HepG2 (cell line): ENCODE results near the gene ELF1. TPM values are rescaled to one million over a fixed set of nuclear protein-coding genes. Genes with fewer than 3 reads are reported as not detected.

Experiments
- ATAC-seq: fragments of 200-7000 bp; cut with Tn5 transposase; 3 replicates; pipeline ENCODE4 v1.9.1; 2020; ENCODE audit warnings: mild to moderate bottlenecking, moderate library complexity
- BruUV-seq: library from RNA; stranded (reverse); fragments of 400-500 nt; replicated peaks from 2 replicates; lab custom pipeline; 2021; lab: Mats Ljungman, UMichigan
- CTCF ChIA-PET: fragments of 300-600 bp; formaldehyde crosslinking; extraction: SDS; loops from one replicate; lab custom pipeline; 2021; ENCODE audit warnings: low total read pairs, inconsistent platforms, low intra/inter-chr PET ratio; lab: Yijun Ruan, JAX
- POLR2A ChIA-PET: fragments of 350-600 bp; sonication (Branson Sonifier 250); formaldehyde crosslinking; loops from one replicate; lab custom pipeline; 2020; ENCODE audit warnings: antibody characterized with exemption, inconsistent platforms; lab: Yijun Ruan, JAX
- DNase-seq: peaks from one replicate; pipeline ENCODE4 v3.0.0-alpha.2; 2015; ENCODE audit warnings: low spot score
- FAIRE-seq: peaks from 3 replicates; lab custom pipeline; 2011; peaks lifted over from hg19 to GRCh38; lab: Jason Lieb, UNC
- H2AFZ ChIP-seq: one replicate; pipeline ENCODE4 v1.6.1; 2011; ENCODE audit warnings: low read length, inconsistent platforms
- H3K27ac ChIP-seq: fragments of 300-600 bp; 3 replicates; pipeline ENCODE4 v1.8.0; 2011; ENCODE audit warnings: mixed run types, mild to moderate bottlenecking, mixed read lengths, low read length, inconsistent platforms; ENCODE audit not compliant: insufficient read depth; ENCODE audit errors: extremely low read length
- H3K27me3 ChIP-seq, 2 experiments: fragments of 200-600 bp in 1 of 2; 2 replicates in 1 of 2; 3 replicates in 1 of 2; pipeline versions ENCODE4 v1.6.0 to v1.8.0; 2011; ENCODE audit warnings: low read length in 2 of 2, mild to moderate bottlenecking in 2 of 2, moderate library complexity in 2 of 2, inconsistent platforms in 1 of 2; ENCODE audit not compliant: insufficient read depth in 2 of 2, control insufficient read depth in 1 of 2
- H3K36me3 ChIP-seq, 2 experiments: fragments of 200-600 bp in 1 of 2; replicated peaks in 1 of 2; 2 replicates in 1 of 2; 3 replicates in 1 of 2; pipeline versions ENCODE4 v1.5.1 to v1.8.0; 2011; ENCODE audit warnings: low read length in 2 of 2, inconsistent platforms in 1 of 2; ENCODE audit not compliant: insufficient read depth in 2 of 2, control insufficient read depth in 1 of 2
- H3K4me1 ChIP-seq: 2 replicates; pipeline ENCODE4 v1.5.1; 2012; ENCODE audit warnings: low read length, inconsistent platforms; ENCODE audit not compliant: insufficient read depth
- H3K4me2 ChIP-seq: 2 replicates; pipeline ENCODE4 v1.6.0; 2011; ENCODE audit warnings: low read depth, low read length, inconsistent platforms
- H3K4me3 ChIP-seq, 3 experiments: fragments of 200-600 bp in 1 of 3; sonication (generic), shearing (Covaris generic) in 1 of 3; replicated peaks in 1 of 3; 2 replicates each; pipeline ENCODE4 v1.5.1; 2011 to 2016; ENCODE audit warnings: low read length in 3 of 3, inconsistent platforms in 2 of 3, low read depth in 2 of 3, mild to moderate bottlenecking in 2 of 3, control low read depth in 1 of 3, mixed read lengths in 1 of 3; ENCODE audit not compliant: insufficient read depth in 1 of 3
- H3K79me2 ChIP-seq: one replicate; pipeline ENCODE4 v1.6.1; 2011; ENCODE audit warnings: low read length, inconsistent platforms; ENCODE audit not compliant: insufficient read depth
- H3K9ac ChIP-seq: 2 replicates; pipeline ENCODE4 v1.6.0; 2011; ENCODE audit warnings: mild to moderate bottlenecking, low read depth, low read length, inconsistent platforms; ENCODE audit not compliant: insufficient read depth
- H3K9me3 ChIP-seq: 2 replicates; pipeline ENCODE4 v1.5.1; 2012; ENCODE audit warnings: mild to moderate bottlenecking, low read length
- H4K20me1 ChIP-seq: 2 replicates; pipeline ENCODE4 v1.6.0; 2011; ENCODE audit warnings: inconsistent platforms, mild to moderate bottlenecking, low read length, moderate library complexity; ENCODE audit not compliant: insufficient read depth
- BRD4 ChIP-seq: sonication (generic); formaldehyde crosslinking; IDR thresholded peaks from 2 replicates; pipeline ENCODE4 v1.4.0; 2020; ENCODE audit warnings: missing genetic modification reagents
- ELF4 ChIP-seq: sonication (generic); formaldehyde crosslinking; IDR thresholded peaks from 2 replicates; pipeline ENCODE4 v1.5.0; 2020; ENCODE audit warnings: missing genetic modification reagents, mild to moderate bottlenecking, moderate library complexity, borderline replicate concordance
- HDAC2 ChIP-seq: sonication (generic); formaldehyde crosslinking; IDR thresholded peaks from 2 replicates; pipeline ENCODE4 v1.4.0; 2020; ENCODE audit warnings: missing genetic modification reagents
- IRF2 ChIP-seq: IDR thresholded peaks from 2 replicates; pipeline ENCODE4 v1.6.1; 2018; ENCODE audit warnings: missing genetic modification reagents, missing compliant biosample characterization
- ISX ChIP-seq: sonication (generic); formaldehyde crosslinking; conservative IDR thresholded peaks from 2 replicates; pipeline ENCODE4 v1.5.0; 2020; ENCODE audit warnings: missing genetic modification reagents
- MEIS1 ChIP-seq: sonication (generic); formaldehyde crosslinking; IDR thresholded peaks from 2 replicates; pipeline ENCODE4 v1.9.0; 2021; ENCODE audit warnings: mild to moderate bottlenecking, missing genetic modification reagents, moderate library complexity, borderline replicate concordance
- RAD21 ChIP-seq: fragments of 450-650 bp; formaldehyde crosslinking; IDR thresholded peaks from 2 replicates; pipeline ENCODE4 v1.5.0; 2020; ENCODE audit warnings: mild to moderate bottlenecking
- SALL1 ChIP-seq: sonication (generic); formaldehyde crosslinking; IDR thresholded peaks from 2 replicates; pipeline ENCODE4 v1.8.0; 2022; ENCODE audit warnings: mild to moderate bottlenecking, missing genetic modification reagents
- U2AF1 ChIP-seq: fragments of 200-400 bp; formaldehyde crosslinking; optimal IDR thresholded peaks from 2 replicates; pipeline ENCODE3; 2017; ENCODE audit warnings: mild to moderate bottlenecking, low read depth, low read length
- ZBTB1 ChIP-seq: sonication (generic); formaldehyde crosslinking; IDR thresholded peaks from 2 replicates; pipeline ENCODE4 v1.4.0; 2020; ENCODE audit warnings: missing genetic modification reagents, borderline replicate concordance
- ZFP36 ChIP-seq: fragments of 150-350 bp; IDR thresholded peaks from 2 replicates; pipeline ENCODE4 v1.6.1; 2018; ENCODE audit warnings: borderline replicate concordance, low read length, low read depth; ENCODE audit not compliant: partially characterized antibody
- ZNF367 ChIP-seq: sonication (generic); formaldehyde crosslinking; IDR thresholded peaks from 2 replicates; pipeline ENCODE4 v1.4.0; 2020; ENCODE audit warnings: missing genetic modification reagents, borderline replicate concordance
- ZNF572 ChIP-seq: sonication (generic); formaldehyde crosslinking; IDR thresholded peaks from 2 replicates; pipeline ENCODE4 v1.5.1; 2020; ENCODE audit warnings: mild to moderate bottlenecking, missing genetic modification reagents
- WGBS: methylation state at CpG from one replicate; pipeline ENCODE4 v1.1.6; 2017; ENCODE audit warnings: low lambda C conversion rate; 5-methylcytosine and 5-hydroxymethylcytosine counted together
- in situ Hi-C: cut with HindIII; loops from 2 replicates; pipeline ENCODE4 v1.10.0; 2017; ENCODE audit warnings: low pct_unique_long_range_greater_than_20kb; ENCODE audit not compliant: extremely low pct_ligation_motif_present
- intact Hi-C: fragments of 100-400 bp; cut with micrococcal nuclease; formaldehyde crosslinking; loops from one replicate; pipeline ENCODE4 v1.10.0; 2022; ENCODE audit not compliant: unreplicated experiment
- polyA plus RNA-seq, 8 experiments: library from polyadenylated mRNA; depleted of rRNA in 3 of 8; stranded (reverse) in 7 of 8; unstranded in 1 of 8; fragments of >200 nt; fragmentation: Illumina TruSeq in 4 of 8; extraction: Trizol in 4 of 8; gene quantifications; 2 replicates each; pipeline versions ENCODE4 v1.2.1 to v1.2.3, GENCODE V29; 2011 to 2016; ENCODE audit warnings: low read depth in 4 of 8, missing spikeins in 1 of 8, mixed read lengths in 1 of 8; ENCODE audit not compliant: insufficient read depth in 1 of 8
- total RNA-seq, 5 experiments: library from RNA; depleted of rRNA; stranded (reverse); fragments of >200 nt; fragmentation: Illumina TruSeq; extraction: Trizol; gene quantifications; 2 replicates each; pipeline ENCODE4 v1.2.3, GENCODE V29; 2016; ENCODE audit warnings: low read depth in 1 of 5
- TF ChIP-seq, protein P1 (sequence below): sonication (generic); formaldehyde crosslinking; IDR thresholded peaks from 2 replicates; pipeline ENCODE4 v1.5.0; 2020; ENCODE audit warnings: mild to moderate bottlenecking, missing genetic modification reagents
- TF ChIP-seq, protein P2 (sequence below): sonication (generic); formaldehyde crosslinking; IDR thresholded peaks from 2 replicates; pipeline ENCODE4 v1.4.0; 2020; ENCODE audit warnings: missing genetic modification reagents
- TF ChIP-seq, protein P3 (sequence below): IDR thresholded peaks from 2 replicates; pipeline ENCODE4 v1.6.1; 2016

The ELF1 gene
- total and polyA plus RNA-seq, 2 of the 13 experiments (the other 11 are each of a cell fraction or from before 2014, with no cell fraction given): 24.6 to 71.5 TPM

DNA sequence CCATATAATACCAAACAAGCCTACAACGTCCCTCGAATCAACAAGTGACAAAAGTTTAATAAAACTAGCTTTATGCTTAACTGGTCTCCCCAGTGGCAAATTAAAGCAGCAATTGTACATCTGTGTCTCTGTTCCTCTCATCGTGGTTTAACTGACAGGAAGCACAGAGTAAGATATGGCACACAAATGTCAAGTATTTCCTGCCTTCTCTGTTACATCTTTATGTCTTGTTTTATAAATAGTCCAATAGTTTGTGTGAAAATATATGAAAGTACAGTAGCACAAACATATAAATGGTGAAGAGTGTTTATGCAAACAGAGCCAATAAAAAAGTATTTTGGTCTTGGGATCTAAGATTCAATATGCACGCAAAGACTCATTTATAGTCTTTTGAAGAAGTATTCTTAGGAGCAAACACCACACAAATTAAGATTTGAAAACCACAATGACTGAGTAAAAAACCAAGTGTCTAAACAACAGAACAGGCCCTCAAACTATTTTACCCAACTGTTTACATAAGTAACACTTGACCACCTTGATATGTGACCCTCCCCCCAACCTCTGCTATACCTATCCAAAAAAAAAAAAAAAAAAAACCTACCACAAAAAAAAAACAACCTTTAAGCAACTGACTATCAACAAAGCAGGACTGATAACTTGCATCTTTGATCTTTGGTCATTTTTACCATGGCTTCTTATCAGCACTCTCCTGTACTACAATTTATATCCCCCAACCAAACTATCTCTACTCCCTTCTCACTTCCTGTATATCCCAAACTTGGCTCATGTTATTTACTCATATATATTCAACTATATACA is 14.0 kb downstream of the ELF1 start (continued):
- TF ChIP-seq, protein P1, sequence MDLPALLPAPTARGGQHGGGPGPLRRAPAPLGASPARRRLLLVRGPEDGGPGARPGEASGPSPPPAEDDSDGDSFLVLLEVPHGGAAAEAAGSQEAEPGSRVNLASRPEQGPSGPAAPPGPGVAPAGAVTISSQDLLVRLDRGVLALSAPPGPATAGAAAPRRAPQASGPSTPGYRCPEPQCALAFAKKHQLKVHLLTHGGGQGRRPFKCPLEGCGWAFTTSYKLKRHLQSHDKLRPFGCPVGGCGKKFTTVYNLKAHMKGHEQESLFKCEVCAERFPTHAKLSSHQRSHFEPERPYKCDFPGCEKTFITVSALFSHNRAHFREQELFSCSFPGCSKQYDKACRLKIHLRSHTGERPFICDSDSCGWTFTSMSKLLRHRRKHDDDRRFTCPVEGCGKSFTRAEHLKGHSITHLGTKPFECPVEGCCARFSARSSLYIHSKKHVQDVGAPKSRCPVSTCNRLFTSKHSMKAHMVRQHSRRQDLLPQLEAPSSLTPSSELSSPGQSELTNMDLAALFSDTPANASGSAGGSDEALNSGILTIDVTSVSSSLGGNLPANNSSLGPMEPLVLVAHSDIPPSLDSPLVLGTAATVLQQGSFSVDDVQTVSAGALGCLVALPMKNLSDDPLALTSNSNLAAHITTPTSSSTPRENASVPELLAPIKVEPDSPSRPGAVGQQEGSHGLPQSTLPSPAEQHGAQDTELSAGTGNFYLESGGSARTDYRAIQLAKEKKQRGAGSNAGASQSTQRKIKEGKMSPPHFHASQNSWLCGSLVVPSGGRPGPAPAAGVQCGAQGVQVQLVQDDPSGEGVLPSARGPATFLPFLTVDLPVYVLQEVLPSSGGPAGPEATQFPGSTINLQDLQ (CRISPR knock-in tag): no peak
- TF ChIP-seq, protein P2, sequence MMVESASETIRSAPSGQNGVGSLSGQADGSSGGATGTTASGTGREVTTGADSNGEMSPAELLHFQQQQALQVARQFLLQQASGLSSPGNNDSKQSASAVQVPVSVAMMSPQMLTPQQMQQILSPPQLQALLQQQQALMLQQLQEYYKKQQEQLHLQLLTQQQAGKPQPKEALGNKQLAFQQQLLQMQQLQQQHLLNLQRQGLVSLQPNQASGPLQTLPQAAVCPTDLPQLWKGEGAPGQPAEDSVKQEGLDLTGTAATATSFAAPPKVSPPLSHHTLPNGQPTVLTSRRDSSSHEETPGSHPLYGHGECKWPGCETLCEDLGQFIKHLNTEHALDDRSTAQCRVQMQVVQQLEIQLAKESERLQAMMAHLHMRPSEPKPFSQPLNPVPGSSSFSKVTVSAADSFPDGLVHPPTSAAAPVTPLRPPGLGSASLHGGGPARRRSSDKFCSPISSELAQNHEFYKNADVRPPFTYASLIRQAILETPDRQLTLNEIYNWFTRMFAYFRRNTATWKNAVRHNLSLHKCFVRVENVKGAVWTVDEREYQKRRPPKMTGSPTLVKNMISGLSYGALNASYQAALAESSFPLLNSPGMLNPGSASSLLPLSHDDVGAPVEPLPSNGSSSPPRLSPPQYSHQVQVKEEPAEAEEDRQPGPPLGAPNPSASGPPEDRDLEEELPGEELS (CRISPR knock-in tag): peak; percentile 46; the same call in 1 of the 2 replicates

DNA sequence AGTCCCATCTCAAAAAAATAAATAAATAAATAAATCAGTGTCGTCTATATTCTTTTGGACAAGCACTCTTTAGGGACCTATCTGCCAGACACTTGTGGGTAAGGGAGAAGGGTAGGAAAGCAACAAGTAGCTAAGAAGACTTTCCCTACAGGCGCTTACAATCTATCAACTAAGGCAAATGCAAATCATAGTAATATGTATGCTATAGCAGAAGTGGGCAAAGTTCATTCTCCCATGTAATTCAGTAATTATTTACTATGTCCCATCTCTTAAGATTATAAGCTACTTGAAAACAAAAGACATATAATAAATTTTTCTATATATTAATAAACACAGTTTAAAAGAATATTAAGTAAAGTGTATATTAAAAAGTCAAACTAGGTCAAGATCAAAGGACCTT is 16.5 kb downstream of the ELF1 start:
- no peak for FAIRE-seq
- in situ Hi-C loops: no loop called here
- POLR2A ChIA-PET: interaction anchor here (0.7 kb wide), 2 partner anchors 13 to 16 kb away, joined by 3 to 4 read pairs; no protein-coding TSS in a partner anchor
- TF ChIP-seq MEIS1 (CRISPR knock-in tag) (no peak), ZNF572 (CRISPR knock-in tag) (no peak), IRF2 (CRISPR knock-in tag) (no peak), ZBTB1 (CRISPR knock-in tag) (no peak), ISX (CRISPR knock-in tag) (no peak), ZNF367 (no peak), HDAC2 (CRISPR knock-in tag) (no peak), RAD21 (no peak), SALL1 (CRISPR knock-in tag) (no peak), U2AF1 (no peak), ELF4 (CRISPR knock-in tag) (no peak), BRD4 (CRISPR knock-in tag) (no peak), ZFP36 (no peak)
- TF ChIP-seq, protein P3, sequence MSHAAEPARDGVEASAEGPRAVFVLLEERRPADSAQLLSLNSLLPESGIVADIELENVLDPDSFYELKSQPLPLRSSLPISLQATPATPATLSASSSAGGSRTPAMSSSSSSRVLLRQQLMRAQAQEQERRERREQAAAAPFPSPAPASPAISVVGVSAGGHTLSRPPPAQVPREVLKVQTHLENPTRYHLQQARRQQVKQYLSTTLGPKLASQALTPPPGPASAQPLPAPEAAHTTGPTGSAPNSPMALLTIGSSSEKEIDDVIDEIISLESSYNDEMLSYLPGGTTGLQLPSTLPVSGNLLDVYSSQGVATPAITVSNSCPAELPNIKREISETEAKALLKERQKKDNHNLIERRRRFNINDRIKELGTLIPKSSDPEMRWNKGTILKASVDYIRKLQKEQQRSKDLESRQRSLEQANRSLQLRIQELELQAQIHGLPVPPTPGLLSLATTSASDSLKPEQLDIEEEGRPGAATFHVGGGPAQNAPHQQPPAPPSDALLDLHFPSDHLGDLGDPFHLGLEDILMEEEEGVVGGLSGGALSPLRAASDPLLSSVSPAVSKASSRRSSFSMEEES: no peak

More for the DNA sequence above, 16.5 kb downstream of the ELF1 start:
- ATAC-seq (no peak), DNase-seq (no peak)
- intact Hi-C loops: loop anchor here (10.0 kb wide), 1 partner anchor 108 kb away; no protein-coding TSS in a partner anchor
- peaks cover 2 to 7% of the 10 kb centered on the region in 2 experiments; a peak in 2 of 5 replicates for H3K36me3 ChIP-seq
- no peak overlapping the region for H3K9ac ChIP-seq
- CTCF ChIA-PET: no interaction called here
- H3K4me1 ChIP-seq: peaks cover 88% of the 10 kb centered on the region
- WGBS: 83% methylated on average over 2 of the region's 2 CpGs
- peaks cover 100% of the 10 kb centered on the region for H3K79me2 ChIP-seq
- peak overlapping the region; percentile 85 for H3K27ac ChIP-seq
- H3K27me3 ChIP-seq: no peaks in the 10 kb centered on the region
- peak overlapping the region; percentile 54 for H3K4me2 ChIP-seq
- H4K20me1 ChIP-seq: no peaks in the 10 kb centered on the region
- no peak overlapping the region; a peak in 1 of 6 replicates for H3K4me3 ChIP-seq
- no peak overlapping the region for H2AFZ ChIP-seq
- H3K9me3 ChIP-seq: no peaks in the 10 kb centered on the region
- BruUV-seq: no TSS peak
